Fibroblast of the conjunctiva (primary cell): ENCODE results near the gene MRGPRE.

Source experiments
- DNase-seq: peaks from one replicate; pipeline ENCODE4 v3.0.0-alpha.2; 2010; ENCODE audit warnings: low read depth

MRGPRE gene

GRCh38 chr11:3213659-3214419, 18.4 kb downstream of the MRGPRE start:
- no peak for DNase-seq

GRCh38 chr11:3208272-3208671, 23.9 kb downstream of the MRGPRE start:
- no peak for DNase-seq

GRCh38 chr11:3207526-3208189, 24.6 kb downstream of the MRGPRE start:
- no peak for DNase-seq

GRCh38 chr11:3206922-3207204, 25.4 kb downstream of the MRGPRE start:
- no peak for DNase-seq

GRCh38 chr11:3206156-3206921, 25.9 kb downstream of the MRGPRE start:
- DNase-seq, result no peak

GRCh38 chr11:3205261-3206155, 26.7 kb downstream of the MRGPRE start:
- no peak for DNase-seq

- DNase-seq, result no peak
Measured at GRCh38 chr11:3204141-3205015, 27.8 kb downstream of the MRGPRE start.

- DNase-seq, result no peak
Measured at GRCh38 chr11:3203221-3204043, 28.8 kb downstream of the MRGPRE start.

GRCh38 chr11:3202759-3203158, 29.5 kb downstream of the MRGPRE start:
- no peak for DNase-seq

- DNase-seq, result no peak
Measured at GRCh38 chr11:3202305-3202704, 29.9 kb downstream of the MRGPRE start.

- DNase-seq, result no peak
Measured at GRCh38 chr11:3201677-3202181, 30.5 kb downstream of the MRGPRE start.

GRCh38 chr11:3201112-3201581, 31.1 kb downstream of the MRGPRE start:
- DNase-seq, result no peak

GRCh38 chr11:3200388-3201111, 31.7 kb downstream of the MRGPRE start:
- no peak for DNase-seq

- DNase-seq, result no peak
Measured at GRCh38 chr11:3199537-3200295, 32.5 kb downstream of the MRGPRE start.

- no peak for DNase-seq
Measured at GRCh38 chr11:3198815-3199214, 33.4 kb downstream of the MRGPRE start.

GRCh38 chr11:3197878-3198528, 34.2 kb downstream of the MRGPRE start:
- no peak for DNase-seq

GRCh38 chr11:3197044-3197695, 35.0 kb downstream of the MRGPRE start:
- no peak for DNase-seq
